Activated CD4-positive, CD25-positive, alpha-beta regulatory T cell (primary cell): Measurements from ENCODE around the gene TGFBR2.

Experiments used
- DNase-seq, 4 experiments: peaks; one replicate each; lab custom pipeline; 2025; lab: John Stamatoyannopoulos, UW

Gene TGFBR2

GRCh38 chr3:30675006-30675405 lies 68.6 kb downstream of the TGFBR2 start:
- no peak for DNase-seq

GRCh38 chr3:30675774-30676173 lies 69.4 kb downstream of the TGFBR2 start:
- DNase-seq: no peak

- no peak for DNase-seq
These were observed 70.3 kb downstream of the TGFBR2 start for GRCh38 chr3:30676424-30677346.

- DNase-seq: no peak
These were observed 70.9 kb downstream of the TGFBR2 start for GRCh38 chr3:30677347-30677685.

- DNase-seq: no peak
These were observed 72.6 kb downstream of the TGFBR2 start for GRCh38 chr3:30679045-30679444.

GRCh38 chr3:30680789-30681648 lies 74.6 kb downstream of the TGFBR2 start:
- DNase-seq: no peak

- DNase-seq: no peak
These were observed 75.3 kb downstream of the TGFBR2 start for GRCh38 chr3:30681649-30682211.

GRCh38 chr3:30682434-30683155 lies 76.2 kb downstream of the TGFBR2 start:
- no peak for DNase-seq

GRCh38 chr3:30683769-30684168 lies 77.4 kb downstream of the TGFBR2 start:
- DNase-seq: no peak

GRCh38 chr3:30684356-30684755 lies 78.0 kb downstream of the TGFBR2 start:
- no peak for DNase-seq

GRCh38 chr3:30685267-30685667 lies 78.9 kb downstream of the TGFBR2 start:
- no peak for DNase-seq

GRCh38 chr3:30686176-30686575 lies 79.8 kb downstream of the TGFBR2 start:
- no peak for DNase-seq

- DNase-seq: no peak
These were observed 80.4 kb downstream of the TGFBR2 start for GRCh38 chr3:30686799-30687198.

GRCh38 chr3:30687930-30688570 lies 81.6 kb downstream of the TGFBR2 start:
- DNase-seq: no peak

GRCh38 chr3:30688776-30689641 lies 82.6 kb downstream of the TGFBR2 start:
- DNase-seq: no peak

- DNase-seq: no peak
These were observed 83.8 kb downstream of the TGFBR2 start for GRCh38 chr3:30690199-30690598.

GRCh38 chr3:30691249-30691880 lies 85.0 kb downstream of the TGFBR2 start:
- no peak for DNase-seq

GRCh38 chr3:30691944-30692343 lies 85.5 kb downstream of the TGFBR2 start:
- no peak for DNase-seq

GRCh38 chr3:30692498-30693130 lies 86.2 kb downstream of the TGFBR2 start:
- DNase-seq: no peak
